SW 1271 (cell line): ENCODE results near the gene ZNF554.
"Not testable (repeated sequence)": the region's sequence is repeated elsewhere in the genome, so short reads cannot be mapped to it uniquely, and the experiment has no call there.

Experiments used
- DNase-seq, 2 experiments: peaks; one replicate each; lab custom pipeline; 2025; lab: John Stamatoyannopoulos, UW

Gene ZNF554

DNA sequence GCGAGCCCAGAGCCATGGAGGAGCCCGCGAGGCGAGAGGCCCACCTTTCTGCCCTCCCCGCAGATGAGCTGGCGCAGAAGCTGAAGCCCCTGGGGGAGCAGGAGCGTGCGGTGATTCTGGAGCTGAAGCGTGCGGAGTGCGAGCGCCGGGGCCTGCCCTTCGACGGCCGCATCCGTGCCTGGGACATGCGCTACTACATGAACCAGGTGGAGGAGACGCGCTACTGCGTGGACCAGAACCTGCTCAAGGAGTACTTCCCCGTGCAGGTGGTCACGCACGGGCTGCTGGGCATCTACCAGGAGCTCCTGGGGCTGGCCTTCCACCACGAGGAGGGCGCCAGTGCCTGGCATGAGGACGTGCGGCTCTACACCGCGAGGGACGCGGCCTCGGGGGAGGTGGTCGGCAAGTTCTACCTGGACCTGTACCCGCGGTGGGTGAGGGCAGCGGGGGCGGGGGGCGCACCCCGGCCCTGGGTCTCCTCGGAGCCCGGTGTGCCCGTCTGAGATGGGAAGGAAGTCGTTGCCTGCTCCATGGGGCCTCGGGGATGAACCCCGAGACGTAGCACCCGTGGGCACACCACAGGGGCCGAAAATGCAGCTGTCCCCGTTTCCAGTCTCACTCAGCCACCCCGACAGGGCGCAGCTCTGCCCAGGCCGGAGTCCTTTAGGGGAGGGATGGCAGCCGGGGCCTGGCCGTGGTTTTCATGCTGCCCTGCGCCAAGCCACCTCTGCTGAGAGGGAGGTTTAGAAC, 12.1 kb upstream of the ZNF554 start:
- no peak for DNase-seq

DNA sequence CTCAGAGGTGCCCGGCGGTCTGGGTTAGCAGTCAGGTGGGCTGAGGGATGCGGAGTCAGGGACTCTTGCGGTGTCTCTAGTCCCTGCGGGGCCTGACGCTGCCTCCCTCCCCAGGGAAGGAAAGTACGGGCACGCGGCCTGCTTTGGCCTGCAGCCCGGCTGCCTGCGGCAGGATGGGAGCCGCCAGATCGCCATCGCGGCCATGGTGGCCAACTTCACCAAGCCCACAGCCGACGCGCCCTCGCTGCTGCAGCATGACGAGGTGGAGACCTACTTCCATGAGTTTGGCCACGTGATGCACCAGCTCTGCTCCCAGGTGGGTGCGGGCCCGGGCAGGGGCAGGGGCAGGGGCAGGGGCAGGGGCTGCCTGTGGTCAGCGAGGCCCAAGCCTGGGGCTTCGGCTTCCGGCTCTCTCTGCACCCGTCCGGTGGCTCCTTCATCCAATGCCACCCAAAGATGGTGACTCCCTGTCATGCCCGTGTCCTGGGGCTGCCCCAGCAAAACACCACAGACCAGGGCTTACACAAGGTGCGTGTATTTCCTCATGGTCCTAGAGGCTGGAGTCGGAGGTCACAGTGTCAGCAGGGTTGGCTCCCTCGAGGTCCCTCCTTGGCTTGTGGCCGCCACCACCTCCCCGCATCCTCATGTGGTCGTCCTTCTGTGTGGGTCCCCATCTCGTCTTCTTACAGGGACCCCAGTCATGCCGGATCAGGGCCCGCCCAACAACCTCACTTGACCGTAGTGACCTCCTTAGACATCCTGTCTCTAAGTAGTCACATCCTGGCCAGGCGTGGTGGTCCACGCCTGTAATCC, 11.3 kb upstream of the ZNF554 start:
- DNase-seq: no peak

DNA sequence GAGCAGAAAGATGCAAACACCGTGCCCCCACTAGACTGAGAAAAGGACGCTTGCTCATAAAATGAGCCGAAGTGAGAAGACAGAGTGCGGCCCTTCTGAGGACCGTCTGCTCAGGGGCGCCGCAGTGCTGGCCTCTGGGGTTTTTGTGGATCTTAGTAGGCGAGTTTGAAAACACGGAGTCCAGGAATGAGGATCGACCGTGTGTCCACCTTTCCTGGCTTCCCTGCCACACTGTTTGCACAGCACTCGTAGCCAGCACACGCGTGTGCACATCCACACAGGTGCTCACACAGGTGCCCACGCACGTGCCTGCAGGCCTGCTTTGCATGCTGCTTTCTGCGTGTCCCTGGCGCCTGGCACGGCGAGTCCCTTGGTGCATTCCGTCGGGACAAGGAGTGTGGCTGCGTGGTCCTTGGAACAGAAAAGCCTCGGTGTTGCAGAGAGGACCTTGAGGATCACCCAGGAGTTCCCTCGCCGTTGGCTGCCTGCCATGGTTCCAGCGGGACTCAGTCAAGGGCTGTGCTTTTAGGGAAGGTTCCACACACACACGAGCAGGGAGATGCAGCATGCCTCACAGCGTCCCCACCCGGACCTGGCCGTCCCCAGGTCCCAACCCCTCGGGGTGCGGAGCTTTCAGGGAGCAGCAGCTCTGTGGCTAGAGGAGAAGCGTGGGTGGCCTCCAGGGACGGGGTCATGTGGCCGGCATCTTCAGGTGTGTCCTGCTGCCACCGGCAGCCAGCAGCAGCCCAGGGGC, 10.1 kb upstream of the ZNF554 start:
- DNase-seq: no peak

DNA sequence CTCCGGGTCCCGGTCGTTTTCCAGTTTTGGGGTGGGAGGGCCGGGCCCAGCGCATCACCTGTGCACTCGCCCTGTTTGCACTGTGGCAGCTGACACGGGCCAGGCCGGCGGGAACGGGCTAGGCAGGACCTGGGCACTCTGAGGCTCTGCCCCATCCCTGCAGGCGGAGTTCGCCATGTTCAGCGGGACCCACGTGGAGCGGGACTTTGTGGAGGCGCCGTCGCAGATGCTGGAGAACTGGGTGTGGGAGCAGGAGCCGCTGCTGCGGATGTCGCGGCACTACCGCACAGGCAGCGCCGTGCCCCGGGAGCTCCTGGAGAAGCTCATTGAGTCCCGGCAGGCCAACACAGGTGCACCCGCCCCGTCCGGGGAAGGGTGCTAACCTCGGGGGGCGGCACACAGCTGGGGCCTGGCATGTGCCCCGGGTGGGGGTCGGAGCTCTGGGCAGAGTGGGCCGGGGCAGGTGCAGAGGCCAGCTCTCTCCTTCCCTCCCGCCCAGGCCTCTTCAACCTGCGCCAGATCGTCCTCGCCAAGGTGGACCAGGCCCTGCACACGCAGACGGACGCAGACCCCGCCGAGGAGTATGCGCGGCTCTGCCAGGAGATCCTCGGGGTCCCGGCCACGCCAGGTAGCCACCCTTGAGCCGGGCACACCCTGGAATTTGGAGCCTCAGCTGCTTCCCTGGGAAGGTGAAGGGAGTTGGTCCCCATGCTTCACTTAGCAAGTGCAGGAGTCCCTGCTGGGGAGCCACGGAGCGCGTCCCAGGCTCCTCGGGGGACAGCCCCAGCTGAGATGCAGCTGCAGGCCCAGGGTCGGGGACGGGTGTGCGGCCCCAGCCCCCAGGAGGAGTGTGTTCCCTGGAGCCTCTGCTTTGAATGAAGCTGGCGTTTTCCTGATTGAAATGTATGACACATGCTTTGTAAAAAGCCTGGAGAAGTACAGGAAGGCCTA, 9.3 kb upstream of the ZNF554 start:
- no peak for DNase-seq

DNA sequence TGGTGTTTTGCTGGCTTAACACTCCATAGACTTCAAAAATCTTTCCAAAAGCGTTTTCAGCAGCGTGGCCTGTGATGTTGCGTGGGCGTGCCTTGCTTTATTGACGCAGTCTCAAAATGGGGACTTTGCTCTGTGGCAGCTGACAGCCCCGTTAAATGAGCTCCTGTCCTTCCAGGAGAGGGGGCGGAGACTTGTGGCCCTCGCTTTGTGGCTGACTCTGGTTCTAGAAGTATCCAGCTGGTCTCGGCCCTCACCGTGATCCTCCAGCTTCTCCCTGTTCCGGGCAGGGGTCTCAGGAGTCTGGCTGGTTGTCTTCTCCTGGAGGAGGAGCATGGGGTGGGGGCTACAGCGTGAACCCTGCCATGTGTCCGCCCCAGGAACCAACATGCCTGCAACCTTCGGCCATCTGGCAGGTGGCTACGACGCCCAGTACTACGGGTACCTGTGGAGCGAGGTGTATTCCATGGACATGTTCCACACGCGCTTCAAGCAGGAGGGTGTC, 8.4 kb upstream of the ZNF554 start:
- DNase-seq: no peak

DNA sequence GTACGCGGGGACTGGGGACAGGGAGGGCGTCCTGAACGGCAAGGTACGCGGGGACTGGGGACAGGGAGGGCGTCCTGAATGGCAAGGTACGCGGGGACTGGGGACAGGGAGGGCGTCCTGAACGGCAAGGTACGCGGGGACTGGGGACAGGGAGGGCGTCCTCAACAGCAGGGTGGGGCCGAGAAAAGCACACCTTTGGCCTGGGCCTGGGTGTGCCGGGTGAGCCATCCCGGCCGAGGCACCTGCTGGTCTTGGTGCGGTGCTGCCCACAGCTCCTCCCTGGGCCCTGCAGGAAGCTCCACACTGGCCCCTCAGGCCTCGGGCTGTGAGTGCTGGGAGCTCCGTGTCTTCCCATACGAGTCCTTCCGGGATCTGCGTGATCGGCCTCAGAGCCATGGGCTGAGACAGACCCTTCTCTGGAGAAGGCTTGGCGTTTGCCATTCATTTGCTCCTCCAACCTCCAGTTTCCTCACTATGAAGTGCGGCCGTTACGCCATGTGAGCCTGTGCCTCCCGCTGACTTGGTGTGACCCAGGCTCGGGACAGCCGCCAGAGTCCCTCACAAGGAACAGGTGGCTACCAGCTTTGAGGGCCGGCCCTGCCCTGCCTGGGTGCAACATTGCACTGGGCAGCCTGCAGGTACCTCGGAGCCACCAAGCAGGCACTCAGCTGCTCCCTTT, 7.8 kb upstream of the ZNF554 start:
- no peak for DNase-seq

DNA sequence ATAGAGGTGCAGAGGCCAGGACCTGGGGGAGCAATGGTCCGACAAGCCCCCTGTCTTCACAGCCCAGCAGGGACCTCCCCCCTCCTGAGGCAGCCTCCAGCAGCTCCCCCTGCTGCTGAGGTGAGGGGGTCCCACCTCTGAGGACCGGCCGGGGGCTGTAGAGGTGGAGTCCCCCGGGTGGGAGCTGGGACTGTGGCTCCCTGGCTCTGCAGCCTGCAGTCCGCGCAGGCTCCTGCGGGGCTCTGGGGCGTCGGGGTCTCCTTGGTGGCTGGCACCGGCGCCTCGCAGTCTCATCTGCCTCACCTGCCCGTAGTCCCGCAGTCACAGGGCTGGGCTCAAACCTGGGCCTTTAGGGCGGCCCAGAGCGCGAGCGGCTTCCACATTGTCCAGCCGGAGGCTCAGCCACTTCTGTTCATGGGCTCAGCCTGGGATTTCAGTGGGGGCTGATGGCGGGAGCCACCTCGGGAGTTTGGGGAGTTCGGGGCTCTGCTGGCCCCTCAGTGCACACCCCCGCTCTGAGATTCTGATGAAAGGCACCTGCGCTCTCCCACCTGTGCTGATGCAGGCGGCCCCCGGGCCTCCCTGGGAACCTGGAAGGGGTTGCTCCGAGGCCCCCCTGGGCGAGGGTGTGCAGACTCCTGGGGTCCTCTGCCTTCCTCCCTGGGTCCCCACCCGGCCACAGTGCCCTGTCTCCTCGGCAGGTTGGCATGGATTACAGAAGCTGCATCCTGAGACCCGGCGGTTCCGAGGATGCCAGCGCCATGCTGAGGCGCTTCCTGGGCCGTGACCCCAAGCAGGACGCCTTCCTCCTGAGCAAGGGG, 7.0 kb upstream of the ZNF554 start:
- DNase-seq: no peak

DNA sequence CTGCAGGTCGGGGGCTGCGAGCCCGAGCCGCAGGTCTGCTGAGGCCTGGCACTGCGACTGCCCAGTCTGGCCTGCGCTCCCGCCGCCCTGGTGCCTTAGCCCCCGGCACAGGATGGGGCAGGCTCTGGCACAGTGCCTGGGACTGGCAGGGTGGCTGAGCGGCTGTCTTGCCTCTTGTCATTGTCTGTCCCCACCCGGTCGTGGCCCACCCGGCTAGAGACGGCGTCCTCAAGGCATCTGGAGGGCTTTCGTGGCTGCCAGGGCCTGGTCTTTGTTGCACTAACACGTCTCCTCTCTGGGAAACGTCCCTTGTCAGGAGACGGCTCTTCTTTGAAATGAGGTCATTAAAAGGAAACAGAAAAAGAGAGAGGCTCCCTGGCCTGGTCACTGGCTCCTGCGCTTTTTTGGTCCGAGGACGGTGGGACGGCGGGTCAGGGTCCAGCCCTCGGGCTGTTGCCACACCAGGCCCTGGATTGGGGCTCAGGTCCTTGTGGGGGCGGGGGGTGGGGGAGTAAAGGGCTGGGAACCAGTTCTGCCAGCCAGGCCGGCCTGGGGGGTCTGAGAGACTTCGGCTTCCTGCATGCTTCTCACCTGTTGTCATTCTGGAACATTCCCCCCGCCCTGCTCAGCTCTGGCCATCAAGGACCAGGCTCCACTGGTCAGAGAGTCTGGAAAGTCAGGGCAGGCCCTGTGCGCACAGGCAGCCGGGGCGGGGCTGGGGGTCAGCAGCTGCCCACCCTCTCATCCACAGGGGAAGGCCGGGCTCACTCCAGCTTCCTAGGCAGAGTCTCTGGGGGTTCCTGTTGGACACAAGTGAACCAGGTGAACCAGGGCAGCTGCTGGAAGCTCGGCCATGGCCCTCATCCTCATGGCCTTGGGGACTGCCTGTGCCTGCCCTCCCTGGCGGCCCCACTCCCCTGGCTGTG, 6.2 kb upstream of the ZNF554 start:
- DNase-seq: no peak

DNA sequence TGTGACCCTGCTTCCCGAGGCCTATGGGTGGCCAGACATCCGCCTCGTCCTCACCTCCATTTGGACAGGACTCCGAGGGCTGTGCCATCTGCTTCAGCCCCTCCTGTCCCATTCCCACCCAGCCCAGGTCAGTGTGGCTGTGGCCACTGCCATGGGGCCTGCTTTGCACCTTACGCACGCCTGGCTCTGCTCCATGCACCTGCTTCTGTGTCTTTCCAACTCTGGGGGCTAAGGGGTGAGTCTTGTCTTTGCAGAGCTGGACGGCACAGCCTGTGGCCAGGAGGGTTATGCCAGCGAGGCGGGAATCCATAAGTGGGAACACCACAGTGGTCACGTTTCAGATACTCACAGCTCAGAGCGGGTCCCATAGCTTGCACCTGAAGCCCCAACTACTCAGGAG, 5.2 kb upstream of the ZNF554 start:
- no peak for DNase-seq

DNA sequence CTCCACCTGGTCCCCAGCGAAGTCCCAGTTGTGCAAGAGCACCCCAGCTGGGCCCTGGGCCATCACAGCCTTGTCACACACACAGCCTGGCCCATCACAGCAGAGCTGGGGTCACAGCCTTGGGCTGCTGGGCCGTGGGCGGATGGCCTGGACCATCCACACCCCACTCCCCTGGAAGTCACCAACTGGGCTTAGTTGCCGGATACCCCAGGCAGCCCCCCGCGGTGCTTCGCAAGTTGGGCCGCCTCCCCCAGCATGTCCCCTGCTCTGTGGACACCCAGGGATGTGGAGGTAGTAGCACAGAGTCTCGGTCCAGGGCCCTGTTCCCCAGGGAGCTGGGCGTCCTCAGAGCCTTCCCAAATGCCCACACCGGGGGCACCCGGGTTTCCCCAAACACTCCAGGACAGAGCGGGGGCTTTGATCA, 4.5 kb upstream of the ZNF554 start:
- DNase-seq: no peak

DNA sequence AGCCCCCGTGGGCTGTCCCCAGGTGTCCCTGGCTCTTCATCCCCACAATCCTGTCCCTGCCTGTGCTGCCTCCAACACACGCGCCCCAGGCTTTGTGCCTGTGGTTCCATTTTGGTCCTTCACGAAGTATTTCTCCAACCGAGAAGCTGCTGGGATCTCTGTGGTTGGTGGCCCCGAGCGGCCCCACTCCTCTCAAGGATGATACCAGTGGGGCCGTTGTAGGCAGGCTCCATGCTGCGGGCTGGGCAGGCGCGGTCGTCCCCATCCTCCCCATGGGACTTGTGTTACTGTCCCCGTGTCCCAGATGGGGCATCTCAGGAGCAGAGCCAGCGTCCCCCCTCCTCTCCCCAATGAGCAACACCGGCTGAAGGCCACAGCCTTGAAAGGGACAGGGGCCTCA, 3.7 kb upstream of the ZNF554 start:
- no peak for DNase-seq

DNA sequence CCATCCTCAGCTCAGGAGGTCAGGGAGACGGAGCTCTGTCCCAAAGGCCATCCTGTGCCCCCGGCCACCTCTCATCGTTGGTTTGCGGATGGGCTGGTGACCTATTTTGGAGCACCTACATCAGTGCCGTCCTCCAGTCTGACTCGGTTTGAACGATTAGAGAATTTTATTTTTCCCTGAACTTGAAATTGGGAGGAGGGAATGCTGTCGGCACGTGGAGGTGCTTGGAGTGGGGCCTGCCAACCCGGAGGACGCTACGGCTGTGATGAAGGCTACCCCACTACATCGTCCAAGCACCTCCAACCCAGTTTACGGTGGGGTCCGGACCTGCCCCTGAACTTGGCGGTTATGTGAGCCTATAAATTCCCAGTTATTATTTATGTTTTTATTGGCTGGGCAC, 3.0 kb upstream of the ZNF554 start:
- no peak for DNase-seq

DNA sequence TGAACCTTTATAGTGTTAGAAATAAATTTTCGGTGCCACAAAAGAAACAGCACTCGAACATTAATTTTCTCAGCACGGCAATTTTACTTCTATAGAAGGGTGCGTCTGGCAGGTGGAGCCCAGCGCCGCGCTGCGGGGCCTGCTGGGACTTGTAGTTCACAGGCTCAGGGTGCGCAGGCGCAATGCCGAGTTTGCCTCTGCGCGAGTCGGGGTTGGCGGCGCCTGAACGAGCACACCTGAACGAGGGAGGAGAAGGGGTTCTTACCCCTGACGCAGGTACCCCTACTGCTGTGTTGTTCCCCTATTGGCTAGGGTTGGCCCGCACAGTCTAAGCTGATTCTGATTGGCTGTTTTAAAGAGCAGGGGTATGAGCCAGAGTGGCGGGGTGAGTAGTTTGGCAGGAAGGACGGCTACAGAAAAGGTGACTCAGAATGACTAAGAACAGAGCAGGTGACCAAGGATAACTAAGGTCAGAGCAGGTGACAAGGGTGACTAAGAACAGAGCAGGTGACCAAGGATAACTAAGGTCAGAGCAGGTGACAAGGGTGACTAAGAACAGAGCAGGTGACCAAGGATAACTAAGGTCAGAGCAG, 2.3 kb upstream of the ZNF554 start:
- DNase-seq: not testable (repeated sequence)

DNA sequence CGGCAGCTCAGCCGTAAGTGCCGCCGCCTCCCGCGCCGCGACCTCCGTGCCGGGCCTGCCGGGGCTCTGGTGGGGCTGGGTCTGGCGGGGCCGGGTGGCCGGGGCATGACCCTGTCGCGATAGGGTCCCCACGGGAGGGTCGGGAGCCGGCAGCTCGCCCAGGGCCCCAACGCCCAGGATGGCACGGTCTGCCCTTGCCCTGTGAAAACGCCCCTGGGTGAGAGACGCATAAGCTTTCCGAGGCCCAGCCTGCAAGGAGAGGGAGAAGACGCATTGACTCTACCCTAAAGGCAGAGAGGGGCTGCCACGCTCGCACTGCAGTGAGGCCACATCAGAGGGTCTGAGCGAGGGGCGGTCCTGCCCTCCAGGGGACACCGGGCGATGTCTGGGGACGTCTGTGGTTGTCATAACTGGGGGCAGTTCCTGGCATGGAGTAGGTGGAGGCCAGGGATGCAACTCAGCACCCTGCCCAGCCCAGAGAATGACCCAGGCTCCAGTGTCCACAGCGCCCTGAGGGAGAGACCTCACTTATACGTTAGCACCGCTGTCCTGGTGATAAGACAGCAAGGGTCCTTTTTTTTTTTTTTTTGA, 539 bp downstream of the ZNF554 start:
- peak in 1 of 2 experiments; percentile 14 for DNase-seq

DNA sequence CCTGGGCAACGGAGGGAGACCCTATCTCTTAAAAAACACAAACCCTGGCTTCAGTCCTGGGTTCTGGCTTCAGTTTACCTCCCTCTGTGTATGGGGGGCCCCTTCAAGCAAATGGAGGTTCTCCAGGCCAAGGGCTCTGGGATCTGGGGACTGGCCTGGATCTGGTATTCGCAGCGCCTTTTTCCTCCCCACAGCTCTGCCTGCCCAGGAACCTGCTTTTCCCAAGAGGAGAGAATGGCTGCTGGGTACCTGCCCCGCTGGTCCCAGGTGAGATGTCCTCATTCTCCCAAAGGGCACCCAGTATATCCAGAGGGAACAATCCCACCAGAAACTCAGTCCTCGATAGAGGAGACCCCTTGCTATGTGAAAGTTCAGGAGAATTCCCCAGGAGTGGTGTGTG, 3.2 kb downstream of the ZNF554 start:
- no peak for DNase-seq

DNA sequence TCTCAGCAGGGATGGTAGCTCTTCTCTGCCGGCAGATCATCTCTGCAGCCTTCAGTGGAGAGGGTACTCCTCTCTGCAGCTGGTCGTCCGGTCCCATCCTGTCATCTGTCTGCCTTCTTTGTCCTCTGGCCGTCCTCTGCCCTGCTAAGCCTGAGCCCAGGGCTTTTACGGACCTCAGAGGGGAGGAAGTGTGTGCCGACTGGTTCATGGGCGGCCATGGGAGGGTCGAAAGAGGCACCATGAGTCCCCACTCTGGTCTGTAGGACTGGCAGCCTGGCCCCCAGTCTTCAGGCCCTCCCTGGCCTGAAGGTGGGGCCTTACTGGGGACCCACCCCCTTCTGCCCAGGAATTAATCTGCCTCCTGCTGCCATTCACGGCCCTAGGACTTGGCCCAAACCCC, 4.0 kb downstream of the ZNF554 start:
- DNase-seq: no peak

DNA sequence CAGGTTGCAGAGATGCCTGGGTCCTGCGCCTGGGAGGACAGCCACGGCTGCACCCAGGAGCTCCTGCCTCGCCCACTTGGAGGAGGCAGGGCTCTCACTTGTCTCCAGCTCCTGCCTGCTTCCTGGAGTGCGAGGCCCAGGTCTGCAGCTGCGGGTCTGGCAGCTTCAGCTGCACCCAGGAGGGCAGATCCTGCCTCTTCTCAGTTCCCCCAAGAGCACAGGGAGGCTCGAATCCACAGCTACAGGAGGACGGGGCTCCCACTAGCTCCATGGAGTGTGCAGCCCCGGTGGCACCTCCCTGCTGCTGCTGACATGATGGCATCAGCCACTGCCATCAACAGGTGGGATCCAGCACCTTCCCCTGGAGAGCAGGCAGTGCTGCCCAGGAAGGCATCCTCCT, 4.5 kb downstream of the ZNF554 start:
- no peak for DNase-seq

DNA sequence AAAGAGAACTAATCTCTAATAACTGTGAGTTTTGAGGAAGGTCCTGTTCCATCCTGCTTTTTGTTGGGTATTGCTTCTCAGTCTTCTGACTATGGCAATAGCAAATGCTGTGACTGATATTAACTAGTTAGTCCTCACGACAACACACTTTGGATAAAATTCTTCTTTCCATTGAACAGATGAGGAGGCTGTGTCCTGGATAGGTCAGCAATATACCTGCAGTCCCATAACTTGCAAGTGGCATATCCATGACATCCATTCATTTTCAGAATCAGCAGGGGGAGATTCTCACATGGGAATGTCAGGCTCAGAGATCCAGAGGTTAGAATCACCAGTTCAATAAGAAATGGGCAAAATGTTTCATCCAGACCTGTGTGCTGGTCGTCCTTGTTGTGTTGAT, 7.4 kb downstream of the ZNF554 start:
- no peak for DNase-seq
